Mesenchymal stem cell (in vitro differentiated cells and primary cell): ENCODE data around the gene LFNG.

Source experiments
- DNase-seq: peaks from one replicate; pipeline ENCODE4 v3.0.0-alpha.2; 2013
- H2AFZ ChIP-seq: one replicate; pipeline ENCODE4 v1.6.1; 2013; ENCODE audit warnings: low read depth, mild to moderate bottlenecking, control low read depth, inconsistent platforms, low read length, moderate library complexity
- H2AK5ac ChIP-seq: 2 replicates; pipeline ENCODE4 v1.6.1; 2013; ENCODE audit warnings: low read length, moderate library complexity, mild to moderate bottlenecking, inconsistent platforms; ENCODE audit not compliant: severe bottlenecking
- H2BK120ac ChIP-seq: one replicate; pipeline ENCODE4 v1.6.1; 2013; ENCODE audit warnings: low read depth, mild to moderate bottlenecking, inconsistent platforms, low read length, moderate library complexity
- H2BK12ac ChIP-seq, 2 experiments: one replicate each; pipeline ENCODE4 v1.6.1; 2013; ENCODE audit warnings: inconsistent platforms in 2 of 2, low read length in 2 of 2, mild to moderate bottlenecking in 2 of 2, moderate library complexity in 2 of 2, control low read depth in 1 of 2
- H2BK15ac ChIP-seq: one replicate; pipeline ENCODE4 v1.6.1; 2013; ENCODE audit warnings: mild to moderate bottlenecking, low read depth, inconsistent platforms; ENCODE audit not compliant: poor library complexity, severe bottlenecking
- H2BK5ac ChIP-seq: 2 replicates; pipeline ENCODE4 v1.6.1; 2013; ENCODE audit warnings: low read depth, mild to moderate bottlenecking, low read length, control low read depth, inconsistent platforms; ENCODE audit not compliant: poor library complexity, severe bottlenecking
- H3K14ac ChIP-seq, 2 experiments: one replicate each; pipeline ENCODE4 v1.6.1; 2013; ENCODE audit warnings: inconsistent platforms in 2 of 2, low read length in 2 of 2, control low read depth in 1 of 2, mild to moderate bottlenecking in 1 of 2, moderate library complexity in 1 of 2
- H3K18ac ChIP-seq, 2 experiments: one replicate each; pipeline ENCODE4 v1.6.1; 2013; ENCODE audit warnings: inconsistent platforms in 2 of 2, low read length in 2 of 2, control low read depth in 1 of 2, low read depth in 1 of 2, mild to moderate bottlenecking in 1 of 2
- H3K23ac ChIP-seq, 2 experiments: one replicate each; pipeline ENCODE4 v1.6.1; 2013; ENCODE audit warnings: inconsistent platforms in 2 of 2, low read length in 2 of 2, mild to moderate bottlenecking in 2 of 2, moderate library complexity in 2 of 2, control low read depth in 1 of 2
- H3K27ac ChIP-seq: 2 replicates; pipeline ENCODE4 v1.5.1; 2013; ENCODE audit warnings: mild to moderate bottlenecking, moderate library complexity, low read length, control low read depth, inconsistent platforms; ENCODE audit not compliant: poor library complexity, severe bottlenecking
- H3K27me3 ChIP-seq, 2 experiments: 2 replicates each; pipeline versions ENCODE4 v1.6.1 to v1.7.0; 2013; ENCODE audit warnings: low read length in 2 of 2, mild to moderate bottlenecking in 2 of 2, moderate library complexity in 2 of 2, control low read depth in 1 of 2, inconsistent platforms in 1 of 2; ENCODE audit not compliant: control insufficient read depth in 1 of 2, insufficient read depth in 1 of 2
- H3K36me3 ChIP-seq, 2 experiments: 2 replicates each; pipeline versions ENCODE4 v1.6.1 to v1.7.0; 2013; ENCODE audit warnings: low read length in 2 of 2, control low read depth in 1 of 2, inconsistent platforms in 1 of 2, low read depth in 1 of 2, mild to moderate bottlenecking in 1 of 2; ENCODE audit not compliant: insufficient read depth in 2 of 2, control insufficient read depth in 1 of 2
- H3K4ac ChIP-seq, 2 experiments: one replicate each; pipeline ENCODE4 v1.6.1; 2013; ENCODE audit warnings: inconsistent platforms in 2 of 2, low read length in 2 of 2, mild to moderate bottlenecking in 2 of 2, moderate library complexity in 2 of 2, control low read depth in 1 of 2, low read depth in 1 of 2
- H3K4me1 ChIP-seq: 2 replicates; pipeline ENCODE4 v1.6.1; 2013; ENCODE audit warnings: low read depth, low read length, control low read depth; ENCODE audit not compliant: control insufficient read depth, insufficient read depth
- H3K4me2 ChIP-seq: 2 replicates; pipeline ENCODE4 v1.6.1; 2013; ENCODE audit warnings: low read length, mild to moderate bottlenecking, inconsistent platforms; ENCODE audit not compliant: poor library complexity, severe bottlenecking
- H3K4me3 ChIP-seq, 2 experiments: 2 replicates each; pipeline versions ENCODE4 v1.5.1 to v1.7.0; 2013; ENCODE audit warnings: low read length in 2 of 2, mild to moderate bottlenecking in 2 of 2, control low read depth in 1 of 2, low read depth in 1 of 2; ENCODE audit not compliant: insufficient read depth in 1 of 2
- H3K79me1 ChIP-seq: replicated peaks from 2 replicates; pipeline ENCODE4 v1.6.1; 2013; ENCODE audit warnings: mild to moderate bottlenecking, control low read depth, low read length, inconsistent platforms; ENCODE audit not compliant: poor library complexity, severe bottlenecking
- H3K9ac ChIP-seq: 2 replicates; pipeline ENCODE4 v1.7.0; 2013; ENCODE audit warnings: mild to moderate bottlenecking, low read length, moderate library complexity
- H3K9me3 ChIP-seq: 2 replicates; pipeline ENCODE4 v1.7.0; 2013; ENCODE audit warnings: mild to moderate bottlenecking, low read length; ENCODE audit not compliant: control insufficient read depth
- H4K8ac ChIP-seq: one replicate; pipeline ENCODE4 v1.6.1; 2013; ENCODE audit warnings: inconsistent platforms, mild to moderate bottlenecking, low read length, moderate library complexity
- H4K91ac ChIP-seq: one replicate; pipeline ENCODE4 v1.6.1; 2013; ENCODE audit warnings: mild to moderate bottlenecking, low read length, inconsistent platforms
- WGBS: methylation state at CpG from one replicate; pipeline ENCODE4 v1.1.7; 2013; ENCODE audit warnings: mixed read lengths; 5-methylcytosine and 5-hydroxymethylcytosine counted together

The LFNG gene

GRCh38 chr7:2566348-2566889, 46.8 kb downstream of the LFNG start:
- Histone ChIP-seq H3K4ac (no peak overlapping the region), H3K36me3 (peaks cover 16 to 25% of the 10 kb centered on the region in 2 experiments), H3K4me2 (peak overlapping the region; percentile 55), H3K9ac (peak overlapping the region; percentile 66), H3K9me3 (no peaks in the 10 kb centered on the region), H4K8ac (no peak overlapping the region), H2AK5ac (no peak overlapping the region), H2BK5ac (no peak overlapping the region), H2BK15ac (no peak overlapping the region), H3K23ac (no peak overlapping the region), H3K79me1 (peaks cover 37% of the 10 kb centered on the region), H2AFZ (no peak overlapping the region), H2BK120ac (no peak overlapping the region), H3K4me3 (peak overlapping the region in 1 of 2 experiments; percentile 80), H3K4me1 (peaks cover 13% of the 10 kb centered on the region), H4K91ac (no peak overlapping the region), H2BK12ac (no peak overlapping the region), H3K27ac (no peak overlapping the region), H3K27me3 (no peaks in the 10 kb centered on the region), H3K18ac (no peak overlapping the region), H3K14ac (no peak overlapping the region)
- WGBS: 91% methylated on average over 8 of the region's 8 CpGs
- no peak for DNase-seq

DNA sequence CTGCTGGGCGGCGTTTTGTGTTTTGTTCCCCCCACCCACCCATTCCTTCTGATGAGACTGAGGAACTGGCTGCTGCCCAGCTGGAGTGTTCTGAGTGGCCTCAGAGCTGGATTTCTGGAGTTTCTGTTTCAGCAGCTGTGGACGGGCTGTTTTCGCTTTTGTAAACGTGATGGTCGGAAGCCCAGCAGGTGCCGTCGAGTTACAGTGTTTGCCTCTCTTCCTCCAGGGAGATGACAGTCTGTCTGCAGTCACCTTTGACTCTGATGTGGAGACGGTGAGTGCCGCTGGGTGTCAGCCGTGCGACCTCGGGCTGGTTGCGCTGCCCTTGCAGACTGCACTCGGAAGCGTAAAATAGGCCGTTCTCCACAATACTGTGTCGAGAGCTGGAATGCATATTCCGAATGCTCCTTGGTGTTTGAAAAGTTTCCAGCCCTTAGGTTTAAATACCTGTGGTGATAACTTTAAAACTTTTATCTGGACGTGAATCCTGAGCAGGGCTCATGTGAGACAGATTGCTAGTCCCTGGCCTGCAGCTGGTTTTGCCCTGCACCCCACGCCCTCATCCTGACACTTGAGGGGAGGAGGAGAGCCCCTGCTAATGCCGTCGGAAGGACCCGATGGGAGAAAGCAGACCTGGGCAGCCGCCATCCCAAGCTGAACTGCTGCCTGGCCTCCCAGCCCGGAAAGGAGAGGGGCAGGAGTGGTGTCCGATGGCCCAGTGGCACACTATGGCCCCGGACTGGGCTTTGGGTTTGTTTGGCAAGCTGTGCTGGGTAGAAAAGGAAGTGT, 47.5 kb downstream of the LFNG start:
- WGBS: 86% methylated on average over 28 of the region's 28 CpGs
- no peaks in the 10 kb centered on the region for H3K27me3 ChIP-seq
- no peak for DNase-seq
- peaks cover 23 to 25% of the 10 kb centered on the region in 2 experiments for H3K36me3 ChIP-seq
- peaks cover 18% of the 10 kb centered on the region for H3K4me1 ChIP-seq
- H2BK15ac ChIP-seq: no peak overlapping the region
- no peak overlapping the region for H3K4ac ChIP-seq
- no peak overlapping the region for H2BK120ac ChIP-seq
- peaks cover 37% of the 10 kb centered on the region for H3K79me1 ChIP-seq
- H2BK12ac ChIP-seq: no peak overlapping the region
- H3K4me3 ChIP-seq: peak overlapping the region in 1 of 2 experiments; percentile 80
- H3K18ac ChIP-seq: no peak overlapping the region
- no peak overlapping the region for H2AFZ ChIP-seq
- no peak overlapping the region for H3K23ac ChIP-seq
- H3K9me3 ChIP-seq: no peaks in the 10 kb centered on the region
- H3K14ac ChIP-seq: no peak overlapping the region
- H2AK5ac ChIP-seq: no peak overlapping the region
- peak overlapping the region; percentile 66 for H3K9ac ChIP-seq
- peak overlapping the region; percentile 36 for H4K8ac ChIP-seq
- H3K27ac ChIP-seq: no peak overlapping the region
- H3K4me2 ChIP-seq: peak overlapping the region; percentile 55
- no peak overlapping the region for H2BK5ac ChIP-seq
- no peak overlapping the region for H4K91ac ChIP-seq

DNA sequence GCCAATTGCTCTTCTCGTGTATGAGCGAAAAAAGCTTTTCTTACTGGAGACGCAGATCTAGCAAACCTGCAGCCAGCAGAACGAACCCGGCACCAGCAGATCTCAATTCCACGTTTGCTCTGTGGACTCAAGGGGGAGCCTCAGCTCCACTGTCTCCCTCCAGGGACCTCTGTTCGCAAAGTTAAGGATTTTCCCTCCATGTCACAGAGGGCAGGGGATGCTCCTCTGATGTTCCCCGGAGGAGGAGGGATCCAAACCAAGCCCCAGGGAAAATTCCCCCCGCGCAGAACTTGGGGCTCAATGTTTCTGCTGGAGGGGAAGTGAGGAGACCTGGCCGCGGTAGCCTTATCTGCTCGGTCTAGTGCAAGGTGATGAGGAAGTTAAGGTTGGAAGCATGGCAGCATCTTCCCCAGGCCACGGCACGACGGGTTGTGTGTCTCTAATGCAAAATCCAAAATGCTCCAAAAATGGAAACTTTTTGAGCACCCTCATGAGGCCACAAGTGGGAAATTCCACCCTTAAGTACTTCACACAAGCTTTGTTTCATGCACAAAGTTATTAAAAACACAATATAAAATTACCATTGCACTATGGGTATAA, 48.2 kb downstream of the LFNG start:
- H2BK15ac ChIP-seq: no peak overlapping the region
- no peaks in the 10 kb centered on the region for H3K27me3 ChIP-seq
- H2BK5ac ChIP-seq: no peak overlapping the region
- no peaks in the 10 kb centered on the region for H3K9me3 ChIP-seq
- peak; percentile 31 for DNase-seq
- no peak overlapping the region for H4K8ac ChIP-seq
- H3K4me3 ChIP-seq: peak overlapping the region in 1 of 2 experiments; percentile 80
- H3K18ac ChIP-seq: no peak overlapping the region
- no peak overlapping the region for H2AK5ac ChIP-seq
- peaks cover 22% of the 10 kb centered on the region for H3K4me1 ChIP-seq
- H3K27ac ChIP-seq: no peak overlapping the region
- no peak overlapping the region for H4K91ac ChIP-seq
- H2BK12ac ChIP-seq: no peak overlapping the region
- H3K36me3 ChIP-seq: peaks cover 25 to 28% of the 10 kb centered on the region in 2 experiments
- H3K23ac ChIP-seq: no peak overlapping the region
- 61% methylated on average over 16 of the region's 16 CpGs for WGBS
- peaks cover 37% of the 10 kb centered on the region for H3K79me1 ChIP-seq
- H3K4me2 ChIP-seq: no peak overlapping the region
- H3K9ac ChIP-seq: peak overlapping the region; percentile 66
- H2BK120ac ChIP-seq: no peak overlapping the region
- H3K4ac ChIP-seq: no peak overlapping the region
- no peak overlapping the region for H2AFZ ChIP-seq
- no peak overlapping the region for H3K14ac ChIP-seq

- Histone ChIP-seq H3K14ac (no peak overlapping the region), H3K27ac (no peak overlapping the region), H2BK5ac (no peak overlapping the region), H2BK12ac (no peak overlapping the region), H4K8ac (peak overlapping the region; percentile 33), H3K9ac (no peak overlapping the region), H4K91ac (no peak overlapping the region), H3K4me1 (peaks cover 22% of the 10 kb centered on the region), H3K23ac (no peak overlapping the region), H2BK120ac (no peak overlapping the region), H3K27me3 (no peaks in the 10 kb centered on the region), H2BK15ac (no peak overlapping the region), H3K4me2 (no peak overlapping the region), H3K4ac (no peak overlapping the region), H2AK5ac (peak overlapping the region; percentile 27), H3K9me3 (no peaks in the 10 kb centered on the region), H2AFZ (no peak overlapping the region), H3K18ac (no peak overlapping the region), H3K36me3 (peaks cover 23 to 32% of the 10 kb centered on the region in 2 experiments), H3K79me1 (peaks cover 32% of the 10 kb centered on the region), H3K4me3 (no peak overlapping the region)
- DNase-seq: no peak
- 92% methylated on average over 24 of the region's 24 CpGs for WGBS
These were observed 49.1 kb downstream of the LFNG start for GRCh38 chr7:2568521-2569223.
